Activated CD8-positive, alpha-beta memory T cell treated with anti-CD3 and anti-CD28 coated beads, Interleukin-2, amount 50 U/mL, for 4 hours (primary cell): ENCODE results near the gene FBXO30.

Experiments used
- DNase-seq: peaks from one replicate; pipeline ENCODE4 v3.0.0-alpha.2; 2020

The FBXO30 gene

GRCh38 chr6:145815309-145816274, 997 bp upstream of the FBXO30 start:
- no peak for DNase-seq

- DNase-seq, result peak; percentile 21
Observed at GRCh38 chr6:145814035-145814500, 527 bp downstream of the FBXO30 start.

GRCh38 chr6:145813285-145814034, 1.1 kb downstream of the FBXO30 start:
- no peak for DNase-seq

GRCh38 chr6:145811741-145812140, 2.9 kb downstream of the FBXO30 start:
- no peak for DNase-seq

- no peak for DNase-seq
Observed at GRCh38 chr6:145809785-145810184, 4.8 kb downstream of the FBXO30 start.

GRCh38 chr6:145809211-145809610, 5.4 kb downstream of the FBXO30 start:
- DNase-seq, result no peak

GRCh38 chr6:145808239-145808638, 6.4 kb downstream of the FBXO30 start:
- no peak for DNase-seq

GRCh38 chr6:145802141-145802540, 12.5 kb downstream of the FBXO30 start:
- DNase-seq, result no peak

- DNase-seq, result no peak
Observed at GRCh38 chr6:145801021-145801420, 13.6 kb downstream of the FBXO30 start.

GRCh38 chr6:145798530-145798929, 16.1 kb downstream of the FBXO30 start:
- DNase-seq, result no peak

GRCh38 chr6:145789443-145789842, 25.2 kb downstream of the FBXO30 start:
- DNase-seq, result no peak

GRCh38 chr6:145787688-145788087, 26.9 kb downstream of the FBXO30 start:
- no peak for DNase-seq

GRCh38 chr6:145784683-145785082, 29.9 kb downstream of the FBXO30 start:
- no peak for DNase-seq

- DNase-seq, result no peak
Observed at GRCh38 chr6:145783796-145784195, 30.8 kb downstream of the FBXO30 start.

GRCh38 chr6:145772846-145773245, 41.7 kb downstream of the FBXO30 start:
- DNase-seq, result no peak

- no peak for DNase-seq
Observed at GRCh38 chr6:145765449-145765848, 49.1 kb downstream of the FBXO30 start.

- DNase-seq, result no peak
Observed at GRCh38 chr6:145763742-145764141, 50.9 kb downstream of the FBXO30 start.

- no peak for DNase-seq
Observed at GRCh38 chr6:145761584-145761983, 53.0 kb downstream of the FBXO30 start.

- no peak for DNase-seq
Observed at GRCh38 chr6:145758113-145758512, 56.5 kb downstream of the FBXO30 start.

- DNase-seq, result no peak
Observed at GRCh38 chr6:145756170-145756662, 58.4 kb downstream of the FBXO30 start.

- DNase-seq, result no peak
Observed at GRCh38 chr6:145755682-145756081, 58.9 kb downstream of the FBXO30 start.

- no peak for DNase-seq
Observed at GRCh38 chr6:145752638-145753037, 62.0 kb downstream of the FBXO30 start.

- no peak for DNase-seq
Observed at GRCh38 chr6:145749632-145750031, 65.0 kb downstream of the FBXO30 start.

- no peak for DNase-seq
Observed at GRCh38 chr6:145745861-145746260, 68.7 kb downstream of the FBXO30 start.
